Hematopoietic multipotent progenitor cell (in vitro differentiated cells): Measurements from ENCODE around the gene ATF6. TPM values are rescaled to one million over a fixed set of nuclear protein-coding genes. Genes with fewer than 3 reads are reported as not detected.
"Not testable (repeated sequence)": the region's sequence is repeated elsewhere in the genome, so short reads cannot be mapped to it uniquely, and the experiment has no call there.

Source experiments
- DNase-seq, 3 donors: peaks; one replicate each; pipeline ENCODE4 v3.0.0-alpha.2; 2011 to 2015; ENCODE audit warnings: low read depth in 2 of 3, low spot score in 2 of 3
- total RNA-seq: library from RNA; depleted of rRNA; stranded (reverse); fragments of >200 nt; gene quantifications from one replicate; pipeline ENCODE4 v1.2.3, GENCODE V29; 2012

Gene ATF6
- total RNA-seq, 1 donor, result 17.0 TPM

- DNase-seq, result no peak
Measured at GRCh38 chr1:161778522-161778921, 12.4 kb downstream of the ATF6 start.

GRCh38 chr1:161779393-161779792 is 13.3 kb downstream of the ATF6 start:
- DNase-seq, result no peak

- no peak for DNase-seq
Measured at GRCh38 chr1:161781995-161782394, 15.9 kb downstream of the ATF6 start.

- DNase-seq, result no peak
Measured at GRCh38 chr1:161782886-161783285, 16.8 kb downstream of the ATF6 start.

- DNase-seq, result no peak
Measured at GRCh38 chr1:161784968-161785367, 18.8 kb downstream of the ATF6 start.

- DNase-seq, result no peak
Measured at GRCh38 chr1:161787355-161787754, 21.2 kb downstream of the ATF6 start.

- DNase-seq, result no peak
Measured at GRCh38 chr1:161790587-161791317, 24.6 kb downstream of the ATF6 start.

- no peak for DNase-seq
Measured at GRCh38 chr1:161791904-161792655, 26.0 kb downstream of the ATF6 start.

GRCh38 chr1:161792740-161793139 is 26.6 kb downstream of the ATF6 start:
- DNase-seq, result peak; percentile 13 to 79 (median 40)

- no peak for DNase-seq
Measured at GRCh38 chr1:161799792-161800191, 33.7 kb downstream of the ATF6 start.

GRCh38 chr1:161801955-161802354 is 35.8 kb downstream of the ATF6 start:
- DNase-seq, result no peak

- DNase-seq, result no peak
Measured at GRCh38 chr1:161803181-161803580, 37.1 kb downstream of the ATF6 start.

- no peak for DNase-seq
Measured at GRCh38 chr1:161805399-161806197, 39.5 kb downstream of the ATF6 start.

GRCh38 chr1:161809202-161809601 is 43.1 kb downstream of the ATF6 start:
- DNase-seq, result not testable (repeated sequence)

- not testable (repeated sequence) for DNase-seq
Measured at GRCh38 chr1:161809656-161810055, 43.5 kb downstream of the ATF6 start.

- no peak for DNase-seq
Measured at GRCh38 chr1:161810780-161811179, 44.7 kb downstream of the ATF6 start.

- DNase-seq, result no peak
Measured at GRCh38 chr1:161816201-161816600, 50.1 kb downstream of the ATF6 start.

- no peak for DNase-seq
Measured at GRCh38 chr1:161817176-161817730, 51.1 kb downstream of the ATF6 start.

- DNase-seq, result no peak
Measured at GRCh38 chr1:161820914-161821313, 54.8 kb downstream of the ATF6 start.

GRCh38 chr1:161824618-161825017 is 58.5 kb downstream of the ATF6 start:
- no peak for DNase-seq

GRCh38 chr1:161825831-161826230 is 59.7 kb downstream of the ATF6 start:
- DNase-seq, result no peak
